Spleen (tissue), 13 donors: ENCODE data around the gene MLYCD. TPM values are rescaled to one million over a fixed set of nuclear protein-coding genes. Genes with fewer than 3 reads are reported as not detected.

ENCODE experiments used
- DNase-seq: peaks from one replicate; pipeline ENCODE4 v3.0.0-alpha.2; 2020
- H3K27ac ChIP-seq, 8 donors: fragments of 200-600 bp; sonication (generic) in 7 of 8; 1 replicate in 4 of 8; 2 replicates in 4 of 8; pipeline versions ENCODE4 v1.5.0 to v1.8.0; 2016 to 2021; ENCODE audit warnings: inconsistent platforms in 4 of 8, mild to moderate bottlenecking in 4 of 8, moderate library complexity in 1 of 8
- H3K27me3 ChIP-seq, 7 donors: fragments of 200-600 bp; sonication (generic) in 6 of 7; replicated peaks in 1 of 7; 1 replicate in 4 of 7; 2 replicates in 3 of 7; pipeline versions ENCODE4 v1.5.0 to v1.8.0; 2016 to 2021; ENCODE audit warnings: inconsistent platforms in 3 of 7, mild to moderate bottlenecking in 1 of 7
- H3K36me3 ChIP-seq, 6 donors: fragments of 200-600 bp; sonication (generic) in 5 of 6; 1 replicate in 4 of 6; 2 replicates in 2 of 6; pipeline versions ENCODE4 v1.5.0 to v1.8.0; 2016 to 2021; ENCODE audit warnings: inconsistent platforms in 2 of 6
- H3K4me1 ChIP-seq, 6 donors: fragments of 200-600 bp; sonication (generic) in 5 of 6; 1 replicate in 3 of 6; 2 replicates in 3 of 6; pipeline versions ENCODE4 v1.5.0 to v1.8.0; 2016 to 2021; ENCODE audit warnings: inconsistent platforms in 3 of 6
- H3K4me3 ChIP-seq, 8 donors: fragments of 200-600 bp; sonication (generic) in 7 of 8; 1 replicate in 4 of 8; 2 replicates in 4 of 8; pipeline versions ENCODE4 v1.5.0 to v1.8.0; 2016 to 2021; ENCODE audit warnings: inconsistent platforms in 4 of 8, mild to moderate bottlenecking in 4 of 8, moderate library complexity in 2 of 8
- H3K9me3 ChIP-seq, 8 donors: fragments of 200-600 bp; sonication (generic) in 7 of 8; 1 replicate in 4 of 8; 2 replicates in 4 of 8; pipeline versions ENCODE4 v1.5.0 to v1.8.0; 2016 to 2021; ENCODE audit warnings: inconsistent platforms in 4 of 8
- CTCF ChIP-seq, 11 experiments: fragments of 200-600 bp in 7 of 11; fragments of 450-650 bp in 4 of 11; sonication (generic) in 4 of 11; IDR thresholded peaks in 8 of 11; conservative IDR thresholded peaks in 3 of 11; 1 replicate in 7 of 11; 2 replicates in 4 of 11; pipeline versions ENCODE4 v1.4.0 to v1.8.0; 2016 to 2021; ENCODE audit warnings: antibody characterized with exemption in 11 of 11, inconsistent platforms in 4 of 11, mild to moderate bottlenecking in 1 of 11
- POLR2A ChIP-seq, 3 donors: fragments of 450-650 bp; IDR thresholded peaks; one replicate each; pipeline ENCODE4 v1.5.1; 2017; ENCODE audit warnings: antibody characterized with exemption in 3 of 3, mild to moderate bottlenecking in 1 of 3
- POLR2AphosphoS5 ChIP-seq, 3 donors: sonication (generic); formaldehyde crosslinking; IDR thresholded peaks; one replicate each; pipeline ENCODE4 v1.5.1; 2017; ENCODE audit warnings: antibody characterized with exemption in 3 of 3
- WGBS, 5 donors: extraction: QIAGEN DNeasy Blood & Tissue Kit in 3 of 5; methylation state at CpG; one replicate each; pipeline versions ENCODE4 v1.1.5 to v1.1.7; 2013 to 2018; 5-methylcytosine and 5-hydroxymethylcytosine counted together
- intact Hi-C: fragments of 100-400 bp; cut with DNase I; formaldehyde crosslinking; loops from one replicate; pipeline ENCODE4 v1.15.0; 2023; ENCODE audit warnings: low total_unique reads
- long read RNA-seq, 2 donors: transcript quantifications; one replicate each; lab custom pipeline, GENCODE V29; 2026
- polyA plus RNA-seq, 3 donors: library from polyadenylated mRNA; stranded (reverse); fragments of 200-250 nt; gene quantifications; one replicate each; pipeline ENCODE4 v1.2.1, GENCODE V29; 2013
- total RNA-seq, 7 donors: library from RNA; depleted of rRNA in 3 of 7; stranded (reverse); fragments of >200 nt in 3 of 7; fragmentation: NEBNext Ultra II Directional in 4 of 7; extraction: Animal tissue kit (Norgen Biotek cat#: 25700) in 4 of 7; gene quantifications; one replicate each; pipeline versions ENCODE4 v1.1.0 to v1.2.1, GENCODE V29; 2016 to 2021
- donor health status: healthy with polysubstance abuse.
- donor health status: DM: no; HTN: no; CAD: no; lungs with moderate emphysema.
- donor health status: DM: no; HTN: no; CAD: no.
- donor health status: Bipolar disorder and iron deficiency.
- donor health status: healthy.
- donor health status: DM: no; HTN: no; CAD: no.
- donor health status: DM: yes; HTN: yes; CAD: no.

MLYCD gene
- total RNA-seq = 10 to 100 TPM in 4 of 7 donors, 1 to 10 TPM in 3; 6.1 to 14.3 (median 10.1) TPM
- 1 to 10 TPM; 2.0 to 2.9 (median 2.1) TPM for polyA plus RNA-seq
- long read RNA-seq, donor 1, full-length matches to known transcripts = 3 of 3 reads
- long read RNA-seq, donor 1, partial matches to known transcripts = 0 of 3 reads
- long read RNA-seq, donor 1, other reads (novel, unspliced or antisense) = 0 of 3 reads
- long read RNA-seq, donor 2, full-length matches to known transcripts = 3 of 3 reads
- long read RNA-seq, donor 2, partial matches to known transcripts = 0 of 3 reads
- long read RNA-seq, donor 2, other reads (novel, unspliced or antisense) = 0 of 3 reads

GRCh38 chr16:83898463-83899271 is at the start of gene MLYCD:
TSS of gene MLYCD (plus strand) at chr16:83899115. CDS start at chr16:83899145, 30 bp downstream.
- H3K27ac ChIP-seq = peak within 1 kb of the TSS; percentile 77 to 94 (median 88)
- H3K27me3 ChIP-seq = no peaks in the 10 kb centered on the region
- peaks cover 6 to 53% (median 29%) of the 10 kb centered on the region in 6 donors for H3K4me1 ChIP-seq
- H3K36me3 ChIP-seq = peaks cover 0 to 9% (median 0%) of the 10 kb centered on the region in 6 donors
- H3K4me3 ChIP-seq = peak within 1 kb of the TSS; percentile 76 to 98 (median 93)
- DNase-seq = peak; percentile 95
- peak in 1 of 3 donors; percentile 26 for TF ChIP-seq POLR2A (IDR thresholded peaks at IDR 0.05)
- TF ChIP-seq POLR2AphosphoS5 (IDR thresholded peaks at IDR 0.05) = peak; percentile 58 to 79 (median 77)
- TF ChIP-seq CTCF (IDR thresholded peaks at IDR 0.05 in 8 of 11, conservative IDR thresholded peaks at IDR 0.05 in 3 of 11) = no peak
- WGBS, 5 donors = 6 to 18% (median 7%) methylated on average over 22 to 69 of the region's 69 CpGs
- intact Hi-C loops = no loop called here
- H3K9me3 ChIP-seq = no peaks in the 10 kb centered on the region

GRCh38 chr16:83849421-83849820 is 49.5 kb upstream of the MLYCD start:
- Histone ChIP-seq H3K36me3 (no peaks in the 10 kb centered on the region), H3K27me3 (peaks cover 0 to 8% (median 0%) of the 10 kb centered on the region in 7 donors), H3K27ac (no peak overlapping the region), H3K4me1 (peaks cover 0 to 18% (median 8%) of the 10 kb centered on the region in 6 donors), H3K9me3 (no peaks in the 10 kb centered on the region), H3K4me3 (no peak overlapping the region)
- 86 to 93% (median 87%) methylated on average over 6 of the region's 6 CpGs for WGBS, 5 donors
- intact Hi-C loops = no loop called here
- no peak for DNase-seq
- no peak for TF ChIP-seq POLR2AphosphoS5 (IDR thresholded peaks at IDR 0.05)
- no peak for TF ChIP-seq CTCF (IDR thresholded peaks at IDR 0.05 in 8 of 11, conservative IDR thresholded peaks at IDR 0.05 in 3 of 11)
- no peak for TF ChIP-seq POLR2A (IDR thresholded peaks at IDR 0.05)

GRCh38 chr16:83850947-83851346 is 48.0 kb upstream of the MLYCD start:
- Histone ChIP-seq H3K9me3 (no peaks in the 10 kb centered on the region), H3K27me3 (peaks cover 0 to 8% (median 0%) of the 10 kb centered on the region in 7 donors), H3K27ac (no peak overlapping the region), H3K4me3 (no peak overlapping the region), H3K4me1 (peaks cover 0 to 15% (median 6%) of the 10 kb centered on the region in 6 donors), H3K36me3 (no peaks in the 10 kb centered on the region)
- DNase-seq = no peak
- no peak for TF ChIP-seq POLR2A (IDR thresholded peaks at IDR 0.05)
- no peak for TF ChIP-seq CTCF (IDR thresholded peaks at IDR 0.05 in 8 of 11, conservative IDR thresholded peaks at IDR 0.05 in 3 of 11)
- TF ChIP-seq POLR2AphosphoS5 (IDR thresholded peaks at IDR 0.05) = no peak
- 82 to 89% (median 85%) methylated on average over 5 of the region's 5 CpGs for WGBS, 5 donors
- intact Hi-C loops = no loop called here

GRCh38 chr16:83851473-83851872 is 47.4 kb upstream of the MLYCD start:
- no peaks in the 10 kb centered on the region for H3K36me3 ChIP-seq
- no peak overlapping the region for H3K4me3 ChIP-seq
- no peaks in the 10 kb centered on the region for H3K9me3 ChIP-seq
- 88 to 100% (median 90%) methylated on average over 4 of the region's 4 CpGs for WGBS, 5 donors
- intact Hi-C loops = no loop called here
- no peak for DNase-seq
- no peak for TF ChIP-seq POLR2AphosphoS5 (IDR thresholded peaks at IDR 0.05)
- no peak for TF ChIP-seq POLR2A (IDR thresholded peaks at IDR 0.05)
- TF ChIP-seq CTCF (IDR thresholded peaks at IDR 0.05 in 8 of 11, conservative IDR thresholded peaks at IDR 0.05 in 3 of 11) = no peak
- H3K27me3 ChIP-seq = peaks cover 0 to 8% (median 0%) of the 10 kb centered on the region in 7 donors
- H3K27ac ChIP-seq = no peak overlapping the region
- H3K4me1 ChIP-seq = peaks cover 0 to 15% (median 6%) of the 10 kb centered on the region in 6 donors
